GM12874 (cell line): ENCODE measurements around the gene TMEM121B.

Experiments used
- CTCF ChIP-seq: IDR thresholded peaks from 2 replicates; pipeline ENCODE4 v1.5.1; 2011; ENCODE audit warnings: low read depth, mild to moderate bottlenecking, control low read depth, low read length, moderate library complexity; ENCODE audit not compliant: insufficient read depth

The TMEM121B gene

DNA sequence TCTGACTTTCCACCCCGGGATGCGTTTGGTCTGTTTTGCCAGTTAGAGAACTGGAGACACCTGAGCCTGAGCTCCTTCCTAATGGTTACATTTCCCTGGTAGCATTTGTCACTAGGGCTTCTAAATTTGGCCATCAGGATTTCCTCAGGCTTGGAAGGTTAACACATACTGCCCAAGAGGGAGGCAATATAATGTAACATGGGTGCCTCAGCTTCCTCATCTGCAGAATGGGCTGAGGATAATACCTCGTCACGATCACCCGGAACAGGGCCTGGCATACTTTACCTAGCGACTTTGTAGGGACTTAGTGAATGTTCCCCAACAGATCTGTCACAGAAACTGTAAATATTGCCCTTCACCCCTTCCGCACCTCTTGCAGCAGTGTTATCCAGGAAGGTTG, 25.1 kb downstream of the TMEM121B start:
- TF ChIP-seq CTCF = no peak

- TF ChIP-seq CTCF = no peak
Observed at GRCh38 chr22:17095538-17095937, 25.6 kb downstream of the TMEM121B start.

DNA sequence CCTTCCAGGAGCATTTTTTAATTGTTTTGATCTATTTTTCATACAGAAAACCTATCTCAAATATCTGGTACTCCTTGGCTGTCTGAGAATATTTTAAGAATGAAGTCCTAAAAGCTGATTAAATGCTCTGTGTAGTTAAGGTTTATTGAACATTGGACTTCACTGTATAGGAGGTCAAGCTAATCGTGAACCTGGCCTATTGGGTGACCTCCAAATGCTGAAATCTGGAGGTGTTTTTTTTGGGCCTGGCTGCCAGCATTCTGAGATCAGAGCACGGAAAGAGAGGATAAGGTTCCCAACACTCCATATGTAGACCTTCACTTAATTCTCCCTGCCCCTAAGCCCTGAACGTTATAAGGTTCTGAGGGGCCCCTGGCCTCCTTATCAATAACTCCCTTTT, 28.1 kb downstream of the TMEM121B start:
- no peak for TF ChIP-seq CTCF

DNA sequence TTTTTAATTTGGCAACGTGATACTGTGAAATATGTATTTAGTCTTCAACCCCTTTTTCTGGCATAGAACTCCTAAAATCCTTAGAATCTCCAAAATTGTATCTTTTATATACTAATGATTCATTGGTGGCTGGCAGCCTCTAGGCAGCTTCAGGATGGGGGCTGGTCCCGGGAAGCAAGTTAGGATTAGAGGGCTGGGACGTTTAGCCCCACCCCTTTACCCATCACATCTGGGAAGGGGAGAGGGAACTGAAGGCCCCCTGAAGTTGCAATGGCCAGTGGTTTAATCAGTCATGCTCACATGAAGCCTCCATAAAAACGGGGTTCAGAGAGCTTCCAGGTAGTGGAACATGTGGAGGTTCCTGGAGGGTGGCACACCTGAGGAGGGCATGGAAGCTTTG, 29.3 kb downstream of the TMEM121B start:
- no peak for TF ChIP-seq CTCF

DNA sequence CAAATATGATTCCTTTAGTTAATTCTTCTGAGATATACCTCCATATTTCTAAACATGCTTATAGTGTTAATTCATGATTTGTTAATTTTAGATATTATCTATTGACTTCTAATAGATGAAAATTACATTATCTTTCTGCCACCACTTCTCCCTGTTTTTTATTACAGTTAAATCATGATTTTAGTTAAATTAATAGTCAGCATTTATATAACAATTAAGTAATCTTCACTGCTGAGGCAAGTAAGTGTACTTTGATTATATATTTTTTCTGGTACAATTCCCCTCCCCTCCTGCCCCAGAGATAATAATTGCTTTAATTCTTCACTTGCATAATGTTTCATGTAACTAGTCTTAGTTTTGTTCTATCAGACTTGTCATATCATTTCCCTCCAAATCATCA, 30.6 kb downstream of the TMEM121B start:
- TF ChIP-seq CTCF = no peak

- TF ChIP-seq CTCF = no peak
Observed at GRCh38 chr22:17087498-17088131, 33.5 kb downstream of the TMEM121B start.

- no peak for TF ChIP-seq CTCF
Observed at GRCh38 chr22:17086788-17087497, 34.2 kb downstream of the TMEM121B start.
